ENCODE data around the gene IPO4. TPM values are rescaled to one million over a fixed set of nuclear protein-coding genes. Genes with fewer than 3 reads are reported as not detected.
A peak's percentile ranks its signal among the peaks of the same experiment; 100 is the strongest.

IPO4 gene
- polyA plus RNA-seq, 1 donor, result 35.6 TPM

- DNase-seq, result no peak
Measured at GRCh38 chr14:24172871-24173281, 15.7 kb downstream of the IPO4 start.

GRCh38 chr14:24172261-24172860, 16.3 kb downstream of the IPO4 start:
- peak; percentile 7 for DNase-seq

- DNase-seq, result peak; percentile 95
Measured at GRCh38 chr14:24171422-24172260, 17.0 kb downstream of the IPO4 start, which contains the start of gene REC8. REC8 (plus strand) TSS chr14:24172080; CDS start chr14:24172553, 473 bp downstream.

DNA sequence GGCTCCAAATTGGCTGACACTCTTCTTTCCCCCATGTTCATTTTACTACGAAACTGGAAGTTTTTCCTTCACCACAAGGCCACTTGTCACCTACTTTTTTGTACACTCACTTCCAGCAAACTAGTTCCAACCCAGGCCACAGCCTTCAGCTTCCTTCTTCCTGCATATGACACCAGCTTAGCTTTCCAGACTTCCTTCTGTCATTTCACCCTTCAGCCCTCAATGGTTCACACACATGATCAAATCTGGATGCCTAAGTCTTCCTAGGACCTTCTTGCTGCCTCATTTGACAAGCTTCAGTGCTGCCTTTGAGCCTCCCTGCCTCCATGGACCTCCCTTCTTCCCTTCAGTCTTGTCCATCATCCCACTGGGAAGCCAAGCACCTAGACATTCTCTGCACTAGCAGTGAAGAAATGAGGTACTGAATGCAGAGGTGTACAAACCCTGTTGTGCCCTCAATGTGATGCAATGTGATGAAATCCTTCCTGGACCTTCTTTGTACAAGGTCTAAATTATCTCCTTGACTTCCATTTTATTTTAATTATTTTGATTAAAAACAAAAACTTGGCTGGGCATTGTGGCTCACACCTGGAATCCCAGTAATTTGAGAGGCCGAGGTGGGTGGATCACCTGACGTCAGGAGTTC, 21.0 kb downstream of the IPO4 start:
- no peak for DNase-seq

GRCh38 chr14:24165785-24166184, 22.8 kb downstream of the IPO4 start:
- no peak for DNase-seq

DNA sequence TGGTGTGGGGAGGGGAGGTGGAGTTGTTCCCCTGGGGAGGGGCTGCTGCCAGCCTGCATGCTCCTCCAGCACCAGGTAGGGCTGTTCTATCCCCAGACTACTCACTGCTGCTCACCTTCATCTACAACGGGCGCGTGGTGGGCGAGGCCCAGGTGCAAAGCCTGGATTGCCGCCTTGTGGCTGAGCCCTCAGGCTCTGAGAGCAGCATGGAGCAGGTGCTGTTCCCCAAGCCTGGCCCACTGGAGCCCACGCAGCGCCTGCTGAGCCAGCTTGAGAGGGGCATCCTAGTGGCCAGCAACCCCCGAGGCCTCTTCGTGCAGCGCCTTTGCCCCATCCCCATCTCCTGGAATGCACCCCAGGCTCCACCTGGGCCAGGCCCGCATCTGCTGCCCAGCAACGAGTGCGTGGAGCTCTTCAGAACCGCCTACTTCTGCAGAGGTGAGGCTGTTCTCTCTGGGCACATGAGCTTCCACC, 24.1 kb downstream of the IPO4 start:
- no peak for DNase-seq

- DNase-seq, result no peak
Measured at GRCh38 chr14:24162093-24162492, 26.5 kb downstream of the IPO4 start.

DNA sequence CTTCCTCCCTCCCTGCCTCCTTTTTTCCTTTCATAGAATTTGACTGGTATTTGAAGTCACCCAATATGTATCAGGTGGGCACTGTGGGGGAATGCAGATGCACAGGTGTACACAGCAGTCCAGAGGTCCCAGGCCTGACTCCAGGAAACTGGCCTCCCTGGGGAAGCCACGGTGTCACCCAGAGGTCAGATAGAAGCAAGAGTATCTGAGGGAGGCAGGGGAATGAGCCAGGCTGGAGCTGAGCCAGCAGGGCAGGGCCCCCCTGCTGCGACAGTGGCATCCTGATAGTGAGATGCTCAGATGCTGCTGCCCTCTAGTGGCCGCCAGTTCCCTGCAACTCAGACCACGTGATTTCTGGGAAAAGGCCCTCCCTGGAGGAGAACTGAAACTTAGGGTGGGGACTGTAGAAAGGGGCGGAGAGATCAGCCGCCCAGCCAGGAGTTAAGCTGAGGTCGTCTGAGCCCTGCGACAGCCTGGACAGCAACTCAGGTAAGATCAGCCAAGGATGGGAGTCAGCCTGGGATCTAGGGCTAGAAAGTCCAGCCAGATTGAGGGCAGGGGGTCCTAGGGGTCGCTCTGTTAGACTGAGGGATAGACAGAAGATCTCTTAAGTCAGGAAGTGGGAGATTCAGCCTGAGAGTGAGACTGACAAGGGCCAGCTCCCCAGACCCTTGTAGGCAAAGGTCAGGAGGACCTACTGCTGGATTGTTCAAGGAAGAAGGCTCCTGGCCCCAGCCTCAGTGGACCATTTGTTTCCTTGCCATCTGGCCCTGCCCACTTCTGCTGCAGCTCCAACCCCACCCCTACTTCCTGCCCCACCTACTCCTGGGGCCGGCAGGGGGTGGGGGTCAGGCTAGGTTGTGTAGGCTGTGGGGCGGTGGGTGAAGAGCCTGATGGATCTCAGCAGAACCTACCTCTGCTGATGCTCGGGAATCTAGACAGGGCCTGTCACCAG, 27.5 kb downstream of the IPO4 start, which contains the start of gene IRF9:
Gene IRF9 (plus strand): TSS at position 416 of the 955 bp plus-strand sequence. CDS start 880 bp downstream, outside the sequence.
- DNase-seq, result peak; percentile 97

GRCh38 chr14:24160499-24160849, 28.1 kb downstream of the IPO4 start:
- no peak for DNase-seq

DNA sequence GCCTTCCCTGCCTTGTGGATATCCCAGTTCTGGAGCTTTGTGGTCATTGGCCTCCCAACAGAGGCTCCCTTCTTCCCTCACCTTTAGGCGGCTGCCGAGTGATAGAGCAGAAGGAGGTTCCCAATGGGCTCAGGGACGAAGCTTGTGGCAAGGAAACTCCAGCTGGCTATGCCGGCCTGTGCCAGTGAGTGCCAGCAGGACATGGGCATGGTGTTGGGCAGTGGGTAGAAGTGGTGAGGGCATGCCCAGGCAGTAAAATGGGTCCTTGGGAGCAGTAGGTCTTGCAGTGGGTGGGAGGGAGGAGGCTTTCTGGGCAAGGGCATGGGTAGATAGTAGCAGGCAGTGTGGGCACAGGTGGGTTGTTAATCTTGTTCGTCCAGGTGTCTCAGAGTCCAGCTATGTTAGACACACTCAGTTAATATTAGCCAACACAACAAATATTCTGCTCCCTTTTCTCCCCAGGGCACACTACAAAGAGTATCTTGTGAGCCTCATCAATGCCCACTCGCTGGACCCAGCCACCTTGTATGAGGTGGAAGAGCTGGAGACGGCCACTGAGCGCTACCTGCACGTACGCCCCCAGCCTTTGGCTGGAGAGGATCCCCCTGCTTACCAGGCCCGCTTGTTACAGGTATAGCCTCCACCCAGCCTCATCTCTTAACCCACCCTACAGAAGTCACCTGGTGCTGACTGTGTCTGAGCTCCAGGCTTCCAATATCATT, 28.7 kb downstream of the IPO4 start:
- DNase-seq, result no peak

GRCh38 chr14:24157331-24157730, 31.3 kb downstream of the IPO4 start:
- no peak for DNase-seq

DNA sequence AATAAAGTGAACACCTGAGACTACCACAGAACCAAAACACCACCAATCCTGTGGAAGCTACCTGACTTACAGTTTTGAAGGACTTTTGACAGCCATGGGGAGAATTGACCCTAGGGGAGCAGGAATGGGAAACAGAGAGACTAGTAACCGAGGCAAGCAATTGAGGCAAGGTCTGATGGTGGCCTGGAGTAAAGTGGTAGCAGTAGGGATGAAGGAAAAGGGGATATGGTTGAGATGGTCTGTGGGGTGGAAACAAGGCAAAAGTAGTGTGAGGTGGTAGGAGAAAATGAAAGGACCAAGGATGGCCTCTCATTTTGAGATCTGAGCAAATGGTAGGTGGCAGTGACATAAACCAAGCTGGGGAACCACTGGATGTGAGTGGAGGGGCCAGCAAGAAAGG, 31.8 kb downstream of the IPO4 start:
- DNase-seq, result no peak

DNA sequence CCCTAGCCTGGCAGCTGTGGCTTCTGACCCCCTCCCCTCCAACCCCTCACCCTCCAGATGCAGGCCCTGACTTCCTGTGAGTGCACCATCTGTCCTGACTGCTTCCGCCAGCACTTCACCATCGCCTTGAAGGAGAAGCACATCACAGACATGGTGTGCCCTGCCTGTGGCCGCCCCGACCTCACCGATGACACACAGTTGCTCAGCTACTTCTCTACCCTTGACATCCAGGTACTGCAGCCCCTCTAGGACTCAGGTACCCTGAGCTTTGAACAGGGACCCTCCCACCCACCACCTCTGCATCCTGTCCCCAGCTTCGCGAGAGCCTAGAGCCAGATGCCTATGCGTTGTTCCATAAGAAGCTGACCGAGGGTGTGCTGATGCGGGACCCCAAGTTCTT, 33.5 kb downstream of the IPO4 start:
- no peak for DNase-seq

GRCh38 chr14:24151404-24152080, 37.1 kb downstream of the IPO4 start:
- DNase-seq, result no peak

DNA sequence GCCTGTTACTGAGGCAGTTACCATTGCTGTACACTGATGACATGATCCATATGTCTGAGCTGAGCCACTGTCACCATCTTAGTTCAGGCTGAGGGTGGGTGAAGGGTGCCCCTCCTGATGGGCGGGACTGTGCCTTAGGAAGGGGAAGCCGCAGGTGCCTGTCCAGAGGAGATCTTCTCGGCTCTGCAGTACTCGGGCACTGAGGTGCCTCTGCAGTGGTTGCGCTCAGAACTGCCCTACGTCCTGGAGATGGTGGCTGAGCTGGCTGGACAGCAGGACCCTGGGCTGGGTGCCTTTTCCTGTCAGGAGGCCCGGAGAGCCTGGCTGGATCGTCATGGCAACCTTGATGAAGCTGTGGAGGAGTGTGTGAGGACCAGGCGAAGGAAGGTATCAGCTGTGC, 37.6 kb downstream of the IPO4 start:
- DNase-seq, result no peak

- DNase-seq, result no peak
Measured at GRCh38 chr14:24150567-24150966, 38.0 kb downstream of the IPO4 start.

DNA sequence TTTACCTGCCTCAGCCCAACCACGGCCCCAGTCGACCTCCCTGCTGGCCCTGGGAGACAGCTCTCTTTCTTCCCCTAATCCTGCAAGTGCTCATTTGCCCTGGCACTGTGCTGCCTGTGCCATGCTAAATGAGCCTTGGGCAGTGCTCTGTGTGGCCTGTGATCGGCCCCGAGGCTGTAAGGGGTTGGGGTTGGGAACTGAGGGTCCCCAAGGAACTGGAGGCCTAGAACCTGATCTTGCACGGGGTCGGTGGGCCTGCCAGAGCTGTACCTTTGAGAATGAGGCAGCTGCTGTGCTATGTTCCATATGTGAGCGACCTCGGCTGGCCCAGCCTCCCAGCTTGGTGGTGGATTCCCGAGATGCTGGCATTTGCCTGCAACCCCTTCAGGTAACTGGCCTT, 38.6 kb downstream of the IPO4 start:
- no peak for DNase-seq

DNA sequence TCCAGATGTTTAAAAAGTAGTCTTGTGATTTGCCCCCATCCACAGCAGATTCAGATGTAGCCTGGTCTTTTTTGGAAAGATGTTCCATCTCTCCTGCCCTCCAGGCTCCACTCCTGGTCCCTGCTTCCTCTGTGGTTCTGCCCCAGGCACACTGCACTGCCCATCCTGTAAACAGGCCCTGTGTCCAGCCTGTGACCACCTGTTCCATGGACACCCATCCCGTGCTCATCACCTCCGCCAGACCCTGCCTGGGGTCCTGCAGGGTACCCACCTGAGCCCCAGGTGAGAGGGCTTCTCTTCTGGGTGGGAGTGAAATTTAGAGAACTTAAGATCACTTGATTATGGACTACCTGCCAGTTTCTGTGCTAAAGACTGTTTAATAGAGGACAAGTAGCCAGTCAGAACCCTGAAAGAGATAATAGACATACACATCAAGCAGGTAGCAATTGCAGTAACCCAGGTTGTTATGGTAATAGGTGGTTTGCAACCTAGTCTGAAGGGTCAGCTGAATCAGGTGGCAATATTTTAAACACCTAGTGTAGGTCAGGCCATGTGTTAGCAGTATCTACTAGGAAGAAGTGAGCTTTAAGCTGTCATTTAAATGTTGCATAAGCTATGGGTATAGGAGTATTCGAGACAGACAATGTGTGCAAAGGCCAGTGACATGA, 39.2 kb downstream of the IPO4 start:
- no peak for DNase-seq

DNA sequence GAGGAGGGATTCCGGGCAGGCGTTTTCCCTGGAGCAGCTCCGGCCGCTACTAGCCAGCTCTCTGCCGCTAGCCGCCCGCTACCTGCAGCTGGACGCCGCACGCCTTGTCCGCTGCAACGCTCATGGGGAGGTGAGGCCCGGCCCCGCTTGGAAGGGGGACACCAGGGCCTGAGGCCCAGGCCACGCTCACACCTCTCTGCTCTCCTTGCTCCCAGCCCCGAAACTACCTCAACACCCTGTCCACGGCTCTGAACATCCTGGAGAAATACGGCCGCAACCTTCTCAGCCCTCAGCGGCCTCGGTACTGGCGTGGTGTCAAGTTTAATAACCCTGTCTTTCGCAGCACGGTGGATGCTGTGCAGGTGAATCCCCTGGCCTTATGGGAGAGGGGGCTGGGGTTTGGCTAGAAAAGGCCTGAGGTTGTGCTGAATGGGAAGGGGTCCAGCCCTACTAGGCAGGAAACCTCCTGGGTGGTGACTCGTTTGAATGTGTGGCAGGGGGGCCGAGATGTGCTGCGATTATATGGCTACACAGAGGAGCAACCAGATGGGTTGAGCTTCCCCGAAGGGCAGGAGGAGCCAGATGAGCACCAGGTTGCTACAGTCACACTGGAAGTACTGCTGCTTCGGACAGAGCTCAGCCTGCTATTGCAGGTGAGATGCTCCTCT, 40.7 kb downstream of the IPO4 start:
- DNase-seq, result no peak

All from left kidney (tissue), 2 donors.